Measurements from ENCODE around the gene BANP. TPM values are rescaled to one million over a fixed set of nuclear protein-coding genes. Genes with fewer than 3 reads are reported as not detected.
"Not testable (repeated sequence)": the region's sequence is repeated elsewhere in the genome, so short reads cannot be mapped to it uniquely, and the experiment has no call there.

Gene BANP
- total RNA-seq, 2 experiments from 2014 or later = 39.6 to 58.0 TPM

DNA sequence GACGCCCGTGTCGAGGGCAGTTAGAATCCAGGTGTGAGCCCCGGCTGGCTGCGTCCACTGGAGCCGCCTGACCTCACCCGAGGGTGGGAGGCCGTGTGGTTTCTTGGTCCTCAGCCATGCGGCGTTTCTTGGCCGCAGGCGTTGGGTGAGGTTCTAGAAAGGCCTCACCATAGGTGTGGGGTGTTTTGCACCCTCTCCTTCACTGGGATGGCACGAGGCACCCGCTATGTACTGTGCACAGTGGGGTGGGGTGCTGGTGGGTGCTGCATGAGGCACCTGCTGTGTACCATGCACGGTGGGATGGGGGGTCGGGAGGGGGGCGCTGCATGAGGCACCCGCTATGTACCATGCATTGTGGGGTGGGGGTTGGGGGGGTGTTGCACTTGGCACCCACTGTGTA, 169.6 kb downstream of the BANP start:
- no peak overlapping the region for H3K4me3 ChIP-seq (ENCODE audit: low read depth, low read length, poor library complexity, severe bottlenecking)
- H3K79me2 ChIP-seq (ENCODE audit: insufficient read depth, low read depth, low read length) = no peaks in the 10 kb centered on the region
- ChIA-PET CTCF (ENCODE audit: unreplicated experiment) (no interaction called here), POLR2A (no interaction called here)
- no peak overlapping the region for H3K27ac ChIP-seq (ENCODE audit: low read depth, low read length, poor library complexity, severe bottlenecking)
- no peaks in the 10 kb centered on the region for H4K20me1 ChIP-seq (ENCODE audit: insufficient read depth, low read length)
- no peak for DNase-seq (ENCODE audit: low spot score)
- H3K4me1 ChIP-seq (ENCODE audit: insufficient read depth, low read length, poor library complexity, severe bottlenecking) = no peaks in the 10 kb centered on the region
- H3K4me2 ChIP-seq (ENCODE audit: low read length) = no peak overlapping the region
- intact Hi-C loops (cut with micrococcal nuclease; ENCODE audit: unreplicated experiment) = no loop called here
- BruUV-seq (replicated peaks) = no TSS peak
- no peaks in the 10 kb centered on the region for H3K36me3 ChIP-seq (ENCODE audit: insufficient read depth, low read length)
- no peaks in the 10 kb centered on the region for H3K9me2 ChIP-seq (ENCODE audit: insufficient read depth, low read length)
- H2AFZ ChIP-seq (ENCODE audit: low read length) = no peak overlapping the region
- TF ChIP-seq, protein P1, sequence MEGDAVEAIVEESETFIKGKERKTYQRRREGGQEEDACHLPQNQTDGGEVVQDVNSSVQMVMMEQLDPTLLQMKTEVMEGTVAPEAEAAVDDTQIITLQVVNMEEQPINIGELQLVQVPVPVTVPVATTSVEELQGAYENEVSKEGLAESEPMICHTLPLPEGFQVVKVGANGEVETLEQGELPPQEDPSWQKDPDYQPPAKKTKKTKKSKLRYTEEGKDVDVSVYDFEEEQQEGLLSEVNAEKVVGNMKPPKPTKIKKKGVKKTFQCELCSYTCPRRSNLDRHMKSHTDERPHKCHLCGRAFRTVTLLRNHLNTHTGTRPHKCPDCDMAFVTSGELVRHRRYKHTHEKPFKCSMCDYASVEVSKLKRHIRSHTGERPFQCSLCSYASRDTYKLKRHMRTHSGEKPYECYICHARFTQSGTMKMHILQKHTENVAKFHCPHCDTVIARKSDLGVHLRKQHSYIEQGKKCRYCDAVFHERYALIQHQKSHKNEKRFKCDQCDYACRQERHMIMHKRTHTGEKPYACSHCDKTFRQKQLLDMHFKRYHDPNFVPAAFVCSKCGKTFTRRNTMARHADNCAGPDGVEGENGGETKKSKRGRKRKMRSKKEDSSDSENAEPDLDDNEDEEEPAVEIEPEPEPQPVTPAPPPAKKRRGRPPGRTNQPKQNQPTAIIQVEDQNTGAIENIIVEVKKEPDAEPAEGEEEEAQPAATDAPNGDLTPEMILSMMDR (conservative IDR thresholded peaks at IDR 0.05; ENCODE audit: low read length) = no peak
- no peak for TF ChIP-seq EZH2phosphoT487 (IDR thresholded peaks at IDR 0.05; ENCODE audit: borderline replicate concordance, low read depth, low read length)
- H3K9me3 ChIP-seq (ENCODE audit: low read length) = no peaks in the 10 kb centered on the region

DNA sequence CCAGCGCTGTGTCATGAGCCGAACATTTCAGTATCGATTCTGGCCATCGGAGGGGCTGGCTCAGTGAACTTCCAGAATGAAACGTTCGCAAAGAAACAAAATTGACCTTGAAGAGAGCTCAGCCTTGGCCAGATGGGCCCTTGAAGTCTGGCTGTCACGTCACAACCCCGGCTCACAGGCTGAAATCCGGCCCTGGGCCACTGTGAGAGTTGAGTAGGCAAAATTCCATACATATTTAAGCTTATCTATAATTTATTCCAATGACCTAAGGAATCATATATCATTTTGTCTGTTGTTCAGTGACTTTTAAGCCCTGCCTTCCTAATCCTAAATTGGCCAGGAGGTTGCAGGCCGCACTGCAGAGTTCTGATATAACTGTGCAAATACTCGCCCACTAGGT, 170.2 kb downstream of the BANP start:
- DNase-seq (ENCODE audit: low spot score); CTCF ChIA-PET (ENCODE audit: unreplicated experiment); BruUV-seq (replicated peaks): not testable (repeated sequence)

DNA sequence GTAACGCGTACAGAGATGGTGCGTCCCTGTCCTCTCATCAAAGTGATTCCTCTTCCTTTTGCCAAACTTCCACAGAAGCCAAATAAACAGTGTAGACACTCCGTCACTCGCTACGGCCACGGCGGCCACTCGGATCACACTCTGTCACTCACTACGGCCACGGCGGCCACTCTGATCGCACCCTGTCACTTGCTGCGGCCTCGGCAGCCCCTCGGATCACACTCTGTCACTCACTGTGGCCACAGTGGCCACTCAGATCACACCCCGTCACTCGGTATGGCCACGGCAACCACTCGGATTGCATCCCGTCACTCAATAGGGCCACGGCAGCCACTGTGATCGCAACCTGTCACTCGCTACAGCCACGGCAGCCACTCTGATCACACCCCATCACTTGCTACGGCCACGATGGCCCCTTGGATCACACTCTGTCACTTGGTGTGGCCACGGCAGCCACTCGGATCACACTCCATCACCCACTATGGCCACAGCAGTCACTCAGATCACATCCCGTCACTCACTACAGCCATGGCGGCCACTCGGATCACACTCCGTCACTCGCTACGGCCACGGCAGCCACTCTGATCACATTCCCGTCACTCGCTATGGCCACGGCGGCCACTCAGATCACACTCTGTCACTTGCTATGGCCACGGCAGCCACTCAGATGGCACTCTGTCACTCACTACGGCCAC, 170.8 kb downstream of the BANP start:
- intact Hi-C loops (cut with micrococcal nuclease; ENCODE audit: unreplicated experiment) = no loop called here
- Histone ChIP-seq H3K36me3 (ENCODE audit: insufficient read depth, low read length) (no peaks in the 10 kb centered on the region), H3K4me1 (ENCODE audit: insufficient read depth, low read length, poor library complexity, severe bottlenecking) (no peaks in the 10 kb centered on the region), H3K4me3 (ENCODE audit: low read depth, low read length, poor library complexity, severe bottlenecking) (no peak overlapping the region), H2AFZ (ENCODE audit: low read length) (no peak overlapping the region), H4K20me1 (ENCODE audit: insufficient read depth, low read length) (no peaks in the 10 kb centered on the region), H3K9me3 (ENCODE audit: low read length) (no peaks in the 10 kb centered on the region), H3K4me2 (ENCODE audit: low read length) (no peak overlapping the region), H3K27ac (ENCODE audit: low read depth, low read length, poor library complexity, severe bottlenecking) (no peak overlapping the region), H3K79me2 (ENCODE audit: insufficient read depth, low read depth, low read length) (no peaks in the 10 kb centered on the region), H3K9me2 (ENCODE audit: insufficient read depth, low read length) (no peaks in the 10 kb centered on the region)
- no peak for DNase-seq (ENCODE audit: low spot score)
- CTCF ChIA-PET (ENCODE audit: unreplicated experiment) = no interaction called here
- BruUV-seq (replicated peaks) = no TSS peak
- TF ChIP-seq, protein P1 (conservative IDR thresholded peaks at IDR 0.05; ENCODE audit: low read length) = no peak
- TF ChIP-seq EZH2phosphoT487 (IDR thresholded peaks at IDR 0.05; ENCODE audit: borderline replicate concordance, low read depth, low read length) = no peak
- POLR2A ChIA-PET = no interaction called here

More for the DNA sequence above, 170.2 kb downstream of the BANP start:
- H3K4me2 ChIP-seq (ENCODE audit: low read length); H3K27ac ChIP-seq (ENCODE audit: low read depth, low read length, poor library complexity, severe bottlenecking); H3K9me3 ChIP-seq (ENCODE audit: low read length); H3K79me2 ChIP-seq (ENCODE audit: insufficient read depth, low read depth, low read length); POLR2A ChIA-PET; H2AFZ ChIP-seq (ENCODE audit: low read length); H3K4me1 ChIP-seq (ENCODE audit: insufficient read depth, low read length, poor library complexity, severe bottlenecking); intact Hi-C loops (cut with micrococcal nuclease; ENCODE audit: unreplicated experiment); H3K36me3 ChIP-seq (ENCODE audit: insufficient read depth, low read length); H3K9me2 ChIP-seq (ENCODE audit: insufficient read depth, low read length); H3K4me3 ChIP-seq (ENCODE audit: low read depth, low read length, poor library complexity, severe bottlenecking); H4K20me1 ChIP-seq (ENCODE audit: insufficient read depth, low read length): not testable (repeated sequence)

Small RNA genes within 50 kb of the gene (small RNA-seq; reads per million reads assigned to genes)
- gene AC127455.1 = not detected

Other genes with a start within 250 kb of the BANP start
- 146 and 147 TPM in 2 replicates for gene KLHDC4, start 185.4 kb upstream of the BANP start, total RNA-seq (2014; rRNA removed; shearing (Covaris generic))
- gene KLHDC4, start 185.4 kb upstream of the BANP start, total RNA-seq (2022) = 213 and 233 TPM in 2 replicates
- gene SLC7A5, start 81.9 kb upstream of the BANP start, total RNA-seq (2014; rRNA removed; shearing (Covaris generic)) = 99.3 and 140 TPM in 2 replicates
- gene SLC7A5, start 81.9 kb upstream of the BANP start, total RNA-seq (2022) = 258 and 283 TPM in 2 replicates
- not detected in 2 replicates for gene CA5A, start 14.9 kb upstream of the BANP start, total RNA-seq (2014; rRNA removed; shearing (Covaris generic))
- gene CA5A, start 14.9 kb upstream of the BANP start, total RNA-seq (2022) = not detected in 2 replicates